CD4-positive, alpha-beta T cell treated with Interleukin-12 subunit alpha and Interleukin-12 subunit beta, for 1 hour (primary cell): ENCODE results near the gene CNIH3.

Source experiments
- DNase-seq: peaks from one replicate; pipeline ENCODE4 v3.0.0-alpha.2; 2020

The CNIH3 gene

DNA sequence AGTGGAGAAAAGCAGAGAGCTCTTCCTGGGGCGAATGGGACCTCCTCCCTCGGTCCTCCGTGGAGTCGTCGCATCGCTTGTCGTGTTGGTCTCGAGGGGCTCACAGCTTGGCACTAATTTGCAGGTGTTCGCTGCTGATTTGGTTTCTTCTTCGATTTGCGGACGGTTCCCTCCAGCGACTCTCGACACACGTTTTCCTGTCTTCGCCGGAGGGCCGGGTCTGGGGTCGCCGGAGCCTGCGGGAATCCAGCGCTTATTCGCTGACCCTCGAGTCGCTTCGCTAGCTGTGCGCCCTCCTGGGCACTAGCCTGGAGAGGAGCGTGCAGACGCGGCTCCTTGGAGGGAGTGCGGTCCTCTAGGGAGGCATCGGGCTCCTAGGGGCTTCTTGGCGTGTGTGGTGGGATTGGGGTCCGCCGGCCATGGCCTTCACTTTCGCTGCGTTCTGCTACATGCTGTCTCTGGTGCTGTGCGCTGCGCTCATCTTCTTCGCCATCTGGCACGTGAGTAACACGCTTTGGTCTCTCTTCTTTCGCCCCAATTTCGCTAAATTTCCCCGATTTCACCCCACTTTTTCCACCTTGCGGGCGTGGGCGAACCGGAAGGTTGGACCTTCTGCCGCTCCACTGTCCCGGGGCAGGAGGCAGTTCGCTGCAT is 766 bp downstream of the CNIH3 start:
- no peak for DNase-seq

DNA sequence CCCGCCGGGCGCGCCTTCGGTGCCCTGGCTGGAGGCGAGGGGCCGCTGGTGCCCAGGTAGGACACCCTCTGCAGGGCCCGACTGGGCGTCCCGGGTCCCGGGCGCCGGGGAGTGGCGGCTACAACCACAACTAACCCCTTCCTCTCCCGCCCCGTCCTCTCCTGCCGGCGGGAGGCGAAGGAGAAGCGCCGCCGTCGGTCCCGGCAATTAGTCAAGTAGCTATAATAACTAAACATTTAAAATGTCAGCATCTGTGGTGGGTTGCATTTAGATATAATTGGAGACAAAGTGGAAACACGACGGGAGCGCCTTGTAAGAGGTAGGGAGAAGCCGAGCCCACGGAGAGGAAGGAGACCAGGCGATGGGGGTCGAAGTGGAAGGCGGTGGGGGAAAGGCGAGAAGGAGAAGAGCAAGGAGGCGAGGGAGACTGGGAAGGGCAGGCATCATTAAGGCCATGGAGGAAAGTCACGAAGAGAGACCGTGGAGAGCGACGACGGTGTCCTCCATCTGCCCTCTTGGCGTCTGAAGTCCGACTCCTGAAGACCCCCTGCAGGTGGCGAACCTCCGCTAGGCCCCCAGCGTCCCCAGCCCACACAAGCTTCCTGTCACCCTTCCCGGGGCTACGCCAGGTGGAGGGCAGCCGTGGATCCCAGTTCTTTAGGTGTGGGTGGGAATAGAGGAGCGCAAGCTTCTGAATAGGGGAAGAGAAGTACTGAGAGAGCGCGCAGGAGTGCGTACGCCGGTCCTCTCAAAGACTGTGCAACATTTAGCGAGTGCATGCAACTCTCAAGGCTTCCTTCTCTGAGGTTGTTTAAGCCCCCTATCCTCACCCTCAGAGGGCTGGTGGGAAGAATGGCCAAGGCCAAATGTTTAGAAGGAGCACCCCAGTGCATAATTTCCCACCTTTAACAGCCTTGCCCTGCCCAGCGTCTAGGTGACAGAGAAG is 1.6 kb downstream of the CNIH3 start:
- DNase-seq = no peak

DNA sequence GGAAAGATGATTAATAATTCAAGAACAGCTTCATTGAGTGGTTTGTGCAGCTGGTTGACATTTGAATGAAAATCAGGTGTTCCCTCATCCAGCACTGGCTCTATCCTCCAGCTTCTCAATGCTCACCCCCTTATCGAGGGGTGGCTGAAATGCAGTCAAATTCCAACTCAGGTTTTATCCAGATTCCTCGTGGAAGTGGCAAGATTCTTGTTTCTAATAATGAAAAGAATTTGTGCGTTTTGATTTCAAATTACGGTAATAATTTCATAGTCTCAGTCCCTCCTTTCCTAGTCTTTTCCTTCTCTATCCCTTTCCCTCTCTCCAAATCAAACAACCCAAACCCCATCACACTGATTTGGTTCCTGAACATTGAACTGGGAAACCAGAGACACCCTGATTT is 3.1 kb downstream of the CNIH3 start:
- no peak for DNase-seq

DNA sequence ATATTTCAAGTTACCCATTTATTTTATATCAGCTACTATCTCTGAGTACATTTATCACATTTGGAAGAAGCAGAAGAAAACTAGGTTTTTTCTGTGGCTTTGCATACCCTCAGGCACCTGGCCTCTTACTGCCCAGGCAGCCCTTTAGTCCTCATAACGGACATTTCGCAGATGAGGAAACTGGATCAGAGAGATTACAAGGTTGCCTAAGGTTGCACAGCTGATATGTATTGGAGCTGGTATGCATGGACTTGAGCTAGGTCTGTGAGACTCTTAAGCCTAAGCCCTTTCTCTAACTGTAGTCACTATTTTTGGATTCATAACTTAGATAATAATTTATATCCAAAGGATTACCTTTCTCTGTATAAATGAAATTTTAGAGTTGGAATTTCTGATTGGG is 4.0 kb downstream of the CNIH3 start:
- no peak for DNase-seq

DNA sequence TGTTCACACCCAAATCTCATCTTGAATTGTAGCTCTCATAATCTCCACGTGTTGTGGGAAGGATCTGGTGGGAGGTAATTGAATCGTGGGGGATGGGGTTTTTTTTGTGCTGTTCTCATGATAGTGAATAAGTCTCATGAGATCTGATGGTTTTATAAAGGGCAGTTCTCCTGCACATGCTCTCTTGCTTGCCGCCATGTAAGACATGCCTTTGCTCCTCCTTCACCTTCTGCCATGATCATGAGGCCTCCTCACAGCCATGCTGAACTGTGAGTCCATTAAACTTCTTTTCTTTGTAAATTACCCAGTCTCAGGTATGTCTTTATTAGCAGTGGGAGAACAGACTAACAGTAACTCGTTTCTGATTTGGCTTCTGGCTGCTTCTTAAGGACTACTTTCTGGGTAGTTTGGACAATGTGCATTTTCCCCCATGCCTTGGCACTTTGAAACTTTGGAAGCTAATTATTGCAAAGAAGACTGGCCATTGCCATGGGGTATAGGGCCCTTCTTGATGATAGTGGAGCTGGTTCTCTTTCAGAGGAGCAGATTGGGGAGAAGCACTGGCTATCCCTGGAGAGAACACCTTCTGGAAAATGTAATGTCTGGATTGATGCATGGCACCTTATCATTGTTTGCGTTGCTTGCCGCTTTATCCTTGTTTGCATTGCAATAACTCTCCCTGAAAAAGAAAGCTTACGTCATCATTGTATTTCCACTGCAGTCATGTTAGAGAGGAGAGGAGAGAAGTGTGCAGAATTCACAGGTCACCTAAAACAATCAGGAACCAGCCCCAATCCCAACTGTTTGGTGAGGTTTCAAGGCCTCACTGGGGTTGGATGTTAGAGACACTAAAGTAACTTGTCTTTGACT is 5.9 kb downstream of the CNIH3 start:
- no peak for DNase-seq

DNA sequence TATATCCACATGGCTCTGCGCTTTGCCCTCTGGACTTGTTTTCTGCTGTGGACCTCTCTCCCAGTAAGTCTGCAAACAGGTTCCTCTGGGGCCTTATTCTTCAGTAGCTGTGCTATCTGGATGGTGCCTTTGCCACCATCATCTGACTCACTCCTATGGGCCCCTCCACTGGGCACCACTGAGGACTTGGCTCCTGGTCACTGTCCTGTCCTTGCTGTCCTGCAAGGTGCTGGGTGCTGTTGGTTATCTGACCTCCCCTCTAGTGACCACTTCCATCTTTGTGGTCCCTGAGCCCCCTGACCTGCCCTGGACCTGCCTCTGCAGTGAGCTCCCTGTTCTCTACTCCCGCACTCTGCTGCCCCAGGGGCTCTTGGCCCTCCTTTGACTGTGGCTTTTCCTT is 6.7 kb downstream of the CNIH3 start:
- DNase-seq = no peak

DNA sequence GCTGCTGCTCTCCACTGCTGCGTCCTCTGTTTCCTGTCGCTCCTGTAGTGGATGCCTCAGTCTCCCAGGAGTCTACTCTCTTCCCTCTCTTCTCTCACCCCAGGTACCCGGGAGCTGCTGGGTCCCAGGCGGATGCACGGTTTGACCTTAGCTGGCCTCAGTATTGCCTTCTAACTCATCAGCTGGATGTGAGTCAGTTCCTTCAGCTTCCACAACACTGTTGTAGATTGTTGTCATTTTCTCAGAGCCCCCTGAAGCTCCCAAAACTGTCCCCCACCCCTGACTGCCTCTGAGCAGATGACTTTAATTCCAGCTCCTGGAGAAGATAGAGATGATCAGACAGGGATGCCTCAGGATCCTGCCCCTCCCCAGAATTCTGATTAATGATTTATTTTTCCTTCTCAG is 7.2 kb downstream of the CNIH3 start:
- DNase-seq = peak; percentile 15

DNA sequence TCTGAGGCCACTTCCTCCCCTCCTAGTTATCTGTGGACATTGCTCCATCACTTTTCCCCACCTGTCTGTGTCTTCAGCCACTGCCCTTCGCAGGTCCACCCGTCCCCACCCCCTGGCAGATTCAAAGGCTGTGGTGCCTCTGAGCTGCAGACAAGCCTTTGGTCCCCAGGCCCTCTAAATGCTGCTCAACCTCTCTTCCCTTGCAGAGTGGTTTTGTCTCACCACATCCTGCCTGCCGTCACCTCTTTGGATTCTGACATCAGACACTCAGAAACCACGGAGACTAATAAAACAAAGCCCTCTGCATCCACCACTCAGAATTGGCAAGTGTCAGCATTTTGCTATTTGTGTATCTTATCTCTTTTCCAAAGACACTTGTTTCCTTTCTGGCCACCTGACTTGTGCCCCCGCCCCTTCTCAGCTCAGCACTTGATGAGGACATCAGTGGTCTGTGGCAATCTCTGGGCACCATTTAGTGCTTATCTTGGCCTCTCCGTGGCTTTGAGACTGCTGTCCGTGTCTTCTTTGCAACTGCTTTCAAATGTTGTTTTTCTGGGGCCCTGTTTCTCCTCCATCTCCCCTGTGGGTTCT is 7.7 kb downstream of the CNIH3 start:
- peak; percentile 87 for DNase-seq

DNA sequence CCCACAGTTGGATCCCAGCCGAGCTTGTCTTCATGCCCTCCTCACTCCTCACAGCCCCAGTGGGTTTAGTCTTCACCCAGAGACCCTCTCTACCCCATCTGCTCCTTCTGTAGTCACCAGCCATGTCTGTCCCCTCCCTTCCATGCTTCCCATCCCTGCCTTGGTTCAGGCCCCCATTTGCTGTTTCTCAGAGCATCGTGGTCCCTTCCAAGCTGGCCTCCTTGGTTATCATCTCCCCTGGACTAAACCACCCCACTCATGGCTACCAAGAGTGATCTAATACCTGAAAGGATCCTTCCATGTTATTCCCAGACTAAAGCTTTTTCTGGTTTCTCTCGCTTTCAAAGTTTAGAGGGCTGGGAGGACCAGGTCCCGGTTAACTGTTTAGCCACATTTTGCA is 8.3 kb downstream of the CNIH3 start:
- DNase-seq = no peak

DNA sequence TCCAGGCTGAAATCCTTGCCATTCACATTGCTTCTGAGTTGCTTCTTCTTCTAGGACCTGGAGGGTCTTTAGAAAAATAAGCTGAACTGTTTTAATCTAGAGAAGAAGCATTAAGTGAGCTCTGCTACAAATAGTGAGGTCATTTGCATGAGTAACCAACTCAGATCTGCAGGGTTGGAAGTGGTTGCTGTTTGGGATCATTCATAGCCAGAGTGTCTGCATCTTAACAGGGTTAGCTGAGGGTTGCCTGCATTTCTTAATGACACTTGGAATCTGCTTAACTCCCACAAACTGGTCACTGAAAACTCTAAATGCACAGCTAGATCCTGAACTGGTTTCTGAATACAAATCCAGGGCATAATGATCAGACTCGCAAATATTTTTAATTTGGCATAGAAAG is 9.9 kb downstream of the CNIH3 start:
- DNase-seq = no peak

DNA sequence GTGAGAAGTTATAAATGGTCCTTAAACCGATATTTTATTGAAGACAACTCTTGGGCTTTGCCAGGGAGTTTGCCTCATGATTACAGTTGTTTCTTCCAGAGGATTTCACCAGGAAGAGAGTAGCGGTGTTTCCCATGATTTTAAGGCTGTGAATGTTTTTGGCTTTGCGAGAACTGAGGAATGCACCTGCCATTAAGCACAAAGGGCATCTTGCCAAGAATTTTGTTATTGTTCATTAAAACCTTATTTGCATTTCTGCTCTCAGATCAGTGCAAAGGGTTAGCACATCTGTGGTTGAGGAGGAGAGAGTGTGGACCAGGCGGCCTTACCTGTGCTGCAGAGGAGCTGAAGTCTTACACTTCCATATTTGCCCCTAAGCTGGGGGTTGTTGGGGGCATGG is 13.8 kb downstream of the CNIH3 start:
- DNase-seq = no peak

DNA sequence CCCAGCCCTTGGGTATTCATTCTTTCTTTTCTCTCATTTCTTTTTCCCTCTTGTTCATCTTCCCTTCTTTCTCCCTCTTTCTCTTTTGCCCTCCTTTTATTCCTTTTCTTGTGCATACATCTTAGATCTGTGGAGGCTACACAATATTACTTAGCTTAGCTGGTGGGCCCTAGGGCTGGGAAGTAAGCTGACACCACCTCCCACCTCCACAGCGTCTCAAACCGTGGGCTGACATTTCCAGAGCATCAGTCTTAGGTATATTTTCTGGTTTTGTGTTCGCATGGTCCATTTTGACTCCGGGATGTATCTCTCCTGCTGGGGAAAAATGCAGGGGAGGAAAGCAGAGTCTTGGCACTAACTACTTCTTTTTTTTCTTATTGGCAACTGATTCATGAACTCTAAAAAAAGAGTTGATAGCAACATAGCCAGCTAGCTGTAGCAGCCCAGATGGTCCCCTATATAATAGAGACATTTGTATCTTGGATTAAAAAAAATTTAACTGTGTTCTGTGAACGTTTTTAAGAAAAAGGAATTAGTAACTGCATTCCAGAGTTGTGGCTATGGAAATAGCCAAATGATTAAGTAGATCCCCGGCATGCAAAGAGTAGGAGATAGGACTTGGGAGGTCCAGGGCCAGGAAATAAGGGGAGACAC is 15.5 kb downstream of the CNIH3 start:
- no peak for DNase-seq

DNA sequence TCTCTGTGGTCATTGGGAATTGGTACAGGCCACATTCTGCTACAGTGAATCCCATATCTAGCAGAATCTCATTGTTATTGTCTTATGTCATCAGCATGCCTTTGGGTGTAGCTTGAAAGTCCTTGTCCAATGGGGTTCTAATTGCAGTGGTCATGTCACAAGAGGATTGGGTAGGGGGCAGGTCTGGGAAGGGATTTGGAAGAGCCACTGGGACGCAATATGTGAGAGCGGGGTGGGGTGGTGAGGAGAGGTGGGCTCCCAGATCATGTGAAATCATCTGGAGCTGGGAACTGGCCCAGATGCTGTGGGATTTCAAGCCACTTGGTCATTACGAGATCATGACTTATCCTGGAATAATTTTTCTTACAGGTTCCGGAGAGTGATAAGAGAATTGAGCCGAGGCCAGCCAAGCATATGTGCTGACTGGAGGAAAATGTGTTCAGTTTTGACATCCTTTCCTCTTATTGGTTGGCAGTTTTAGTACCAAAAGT is 16.3 kb downstream of the CNIH3 start:
- no peak for DNase-seq

DNA sequence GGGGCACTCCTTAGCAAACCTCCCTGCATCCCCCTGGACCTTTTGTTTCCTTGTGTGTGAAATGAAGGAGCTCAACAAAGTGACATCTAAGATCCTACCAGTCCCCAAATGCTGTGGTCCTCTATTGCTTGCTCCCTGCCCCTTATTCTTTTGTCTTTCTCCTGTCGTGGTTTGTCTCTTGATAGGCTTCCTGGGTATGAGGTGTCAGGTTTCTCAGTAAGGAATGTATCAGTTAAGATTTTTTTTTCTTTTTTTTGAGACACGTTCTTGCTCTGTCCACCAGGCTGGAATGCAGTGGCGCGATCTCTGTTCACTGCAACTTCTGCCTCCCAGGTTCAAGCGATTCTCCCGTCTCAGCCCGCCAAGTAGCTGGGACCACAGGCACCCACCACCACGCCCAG is 16.8 kb downstream of the CNIH3 start:
- no peak for DNase-seq

DNA sequence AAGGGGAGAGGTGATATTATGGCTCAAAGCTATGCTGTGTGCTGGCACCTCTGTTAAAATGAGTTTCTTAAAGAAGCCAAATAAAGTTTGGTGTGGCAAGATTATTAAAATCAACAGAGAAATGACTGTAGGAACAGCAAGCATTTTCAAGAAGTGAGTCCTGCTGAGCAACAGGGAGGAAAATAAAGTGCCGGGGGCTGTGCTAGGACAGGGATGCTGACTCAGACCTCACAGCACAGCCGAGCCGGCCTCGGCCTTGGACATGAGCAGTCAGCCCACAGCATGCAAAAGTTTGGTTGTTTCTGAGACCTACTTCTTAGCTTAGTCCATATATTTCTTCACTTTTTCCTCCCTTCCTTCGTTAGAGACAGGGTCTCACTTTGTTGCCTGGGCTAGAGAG is 19.2 kb downstream of the CNIH3 start:
- no peak for DNase-seq

DNA sequence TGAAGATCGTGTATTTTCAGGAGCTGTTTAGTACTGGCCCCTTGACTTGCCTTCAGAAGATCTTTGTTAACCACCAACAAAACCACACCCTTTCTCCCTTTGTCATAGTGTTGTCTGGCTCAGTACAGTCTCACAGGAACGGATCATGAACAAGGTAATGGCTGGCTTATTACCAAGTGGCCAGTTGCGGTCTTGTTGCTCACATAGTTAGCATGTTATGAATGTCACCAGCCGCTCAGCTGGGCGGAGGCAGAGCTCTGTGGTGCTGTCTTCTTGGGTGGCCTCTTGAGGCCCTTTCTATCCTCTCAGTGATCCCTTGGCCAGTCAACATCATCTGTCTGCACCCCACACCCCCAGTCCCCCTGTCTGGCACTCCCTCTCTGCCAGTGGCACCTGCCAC is 21.4 kb downstream of the CNIH3 start:
- DNase-seq = no peak

DNA sequence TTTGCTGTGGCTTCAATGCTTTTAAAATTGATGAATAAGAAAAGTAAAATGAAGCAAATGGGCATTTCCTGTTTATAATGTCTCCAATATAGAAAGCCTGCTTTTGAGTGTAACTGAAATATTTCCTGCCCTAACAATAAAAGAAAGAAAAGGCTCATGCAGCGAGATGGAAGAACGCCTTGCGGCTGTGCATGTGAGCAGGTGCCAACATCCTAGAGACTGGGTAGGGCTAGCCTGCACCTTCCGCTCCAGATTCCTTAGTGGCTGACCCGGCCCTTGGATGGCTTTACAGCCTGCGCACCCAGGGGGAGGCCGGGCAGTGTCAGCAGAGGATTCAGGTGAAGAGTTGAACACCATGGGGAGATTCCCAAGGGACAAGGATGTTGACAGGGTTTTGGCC is 21.8 kb downstream of the CNIH3 start:
- DNase-seq = no peak

DNA sequence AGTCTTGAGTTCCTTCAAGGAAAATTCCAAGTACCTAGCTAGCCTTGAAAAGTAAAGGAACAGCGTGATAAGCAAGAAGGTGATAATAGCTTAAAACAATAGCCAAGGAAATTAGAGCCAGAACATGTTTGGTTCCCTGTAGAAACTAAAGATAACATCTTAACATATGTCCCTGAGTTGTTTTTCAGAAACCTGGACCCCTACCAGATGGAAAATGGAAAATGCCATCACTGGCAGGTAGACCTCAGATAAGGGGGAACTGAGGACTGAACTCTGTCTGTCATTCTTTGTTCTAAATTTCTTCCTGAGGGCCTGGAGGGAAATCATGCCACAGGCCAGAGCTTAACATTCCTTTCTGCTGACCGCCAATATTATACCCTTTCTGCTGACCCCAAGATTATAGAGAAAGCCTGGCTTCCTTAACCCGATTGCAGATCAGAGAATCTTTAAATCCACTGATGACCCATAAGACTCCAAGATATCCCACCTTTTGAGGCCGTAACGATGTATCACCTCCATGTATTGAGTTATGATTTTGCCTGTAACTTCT is 23.4 kb downstream of the CNIH3 start:
- no peak for DNase-seq

DNA sequence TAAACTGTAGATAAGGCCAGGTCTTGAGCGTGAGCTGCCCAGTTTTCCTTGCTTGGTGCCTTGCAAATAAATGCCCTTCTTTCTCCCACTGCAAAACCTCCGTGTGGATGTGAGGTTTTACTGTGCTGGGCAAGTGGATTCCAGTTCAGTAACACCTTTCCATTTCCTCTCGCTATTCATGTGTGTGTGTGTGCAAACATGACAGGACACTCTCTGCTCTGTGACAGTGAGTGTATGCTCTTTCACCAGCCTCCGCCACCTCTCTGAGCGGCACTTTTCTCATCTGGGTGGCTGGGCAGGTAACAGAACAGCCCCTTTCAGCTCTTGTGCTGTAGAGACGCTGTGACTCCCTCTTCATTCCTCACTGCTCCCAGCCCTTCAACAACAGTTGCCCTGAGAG is 23.9 kb downstream of the CNIH3 start:
- no peak for DNase-seq

DNA sequence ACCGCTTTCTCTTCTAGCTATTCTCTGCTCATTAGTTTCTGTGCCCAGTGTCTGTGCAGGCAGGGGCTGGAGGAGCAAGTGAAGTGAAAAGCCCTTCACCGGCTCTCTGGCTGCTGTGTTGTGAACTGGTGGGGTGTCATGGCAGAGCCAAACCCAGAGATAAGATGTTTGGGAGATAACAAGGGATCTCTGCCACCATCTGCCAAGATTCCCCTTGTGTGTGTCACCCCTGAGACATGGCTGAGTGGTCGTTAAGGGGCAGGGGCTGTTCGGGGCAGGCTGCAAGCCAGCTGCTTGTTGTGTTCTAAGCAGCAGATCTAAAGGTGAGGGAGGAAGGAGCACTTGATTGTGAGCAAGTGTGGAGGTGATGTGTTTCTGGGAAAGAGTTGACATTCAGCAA is 24.5 kb downstream of the CNIH3 start:
- DNase-seq = no peak

DNA sequence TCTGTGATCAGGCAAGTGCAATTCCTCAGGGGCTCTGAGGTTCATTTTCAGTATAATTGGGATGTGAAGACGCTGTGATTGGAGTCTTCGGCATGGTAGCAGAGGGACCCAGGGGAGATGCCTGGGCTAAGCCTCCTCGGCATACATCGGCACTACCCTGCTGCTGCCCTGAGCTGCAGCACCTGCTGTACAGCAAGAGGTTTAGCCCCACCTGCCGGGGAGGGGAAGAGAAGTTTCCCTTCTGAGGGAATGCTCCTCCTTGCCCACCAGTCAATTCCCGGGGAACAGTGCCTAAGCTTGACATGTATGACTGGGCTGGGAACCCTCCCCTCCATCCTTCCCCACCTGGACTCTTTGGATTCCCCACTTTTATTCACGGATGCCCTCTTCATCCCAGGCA is 24.9 kb downstream of the CNIH3 start:
- no peak for DNase-seq

DNA sequence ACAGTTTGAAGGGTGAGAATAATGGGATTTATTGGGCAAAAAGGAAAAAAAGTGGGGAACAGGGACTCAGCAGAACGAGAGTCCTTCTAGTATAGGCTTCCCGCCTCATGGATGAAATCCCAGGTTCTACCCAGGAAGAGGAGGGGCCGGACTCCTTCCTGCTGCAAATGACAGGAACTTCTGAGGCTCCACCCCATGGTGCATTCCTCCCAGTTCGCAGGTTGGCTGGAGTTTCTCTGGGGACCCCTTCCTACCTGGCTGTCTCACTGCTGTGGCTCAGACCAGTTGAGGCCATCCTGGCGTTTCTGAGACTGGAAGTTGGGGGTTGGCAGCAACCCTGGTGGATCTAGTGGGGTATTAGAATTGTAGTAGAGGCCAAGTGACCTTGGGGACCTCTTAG is 27.5 kb downstream of the CNIH3 start:
- DNase-seq = no peak
